DND-41 (cell line): ENCODE data around the gene TRAK1.

Experiments
- ATAC-seq: fragments of 200-7000 bp; cut with Tn5 transposase; 3 replicates; pipeline ENCODE4 v1.9.1; 2021; ENCODE audit warnings: low read depth; ENCODE audit not compliant: insufficient read depth
- DNase-seq: peaks from one replicate; pipeline ENCODE4 v3.0.0-alpha.2; 2020
- H2AFZ ChIP-seq: 2 replicates; pipeline ENCODE4 v1.6.0; 2012; ENCODE audit warnings: low read depth, low read length
- H3K27ac ChIP-seq: 2 replicates; pipeline ENCODE4 v1.5.1; 2012; ENCODE audit warnings: low read length, inconsistent platforms
- H3K27me3 ChIP-seq: fragments of 200-600 bp; sonication (generic); 2 replicates; pipeline ENCODE4 v1.6.0; 2012; ENCODE audit warnings: low read length, mild to moderate bottlenecking, inconsistent platforms; ENCODE audit not compliant: insufficient read depth, poor library complexity
- H3K36me3 ChIP-seq: 2 replicates; pipeline ENCODE4 v1.5.1; 2012; ENCODE audit warnings: low read length, inconsistent platforms; ENCODE audit not compliant: insufficient read depth
- H3K4me1 ChIP-seq: 2 replicates; pipeline ENCODE4 v1.5.1; 2012; ENCODE audit warnings: mild to moderate bottlenecking, low read length; ENCODE audit not compliant: insufficient read depth
- H3K4me2 ChIP-seq: 2 replicates; pipeline ENCODE4 v1.6.0; 2012; ENCODE audit warnings: mild to moderate bottlenecking, moderate library complexity, low read length, inconsistent platforms; ENCODE audit not compliant: insufficient read depth
- H3K4me3 ChIP-seq, 2 experiments: fragments of 200-600 bp in 1 of 2; shearing (Covaris generic) in 1 of 2; 2 replicates each; pipeline ENCODE4 v1.5.1; 2012 to 2016; ENCODE audit warnings: inconsistent platforms in 2 of 2, low read length in 2 of 2, mild to moderate bottlenecking in 2 of 2, low read depth in 1 of 2, moderate library complexity in 1 of 2
- H3K79me2 ChIP-seq: 2 replicates; pipeline ENCODE4 v1.6.0; 2012; ENCODE audit warnings: low read length, inconsistent platforms; ENCODE audit not compliant: insufficient read depth
- H3K9ac ChIP-seq: 2 replicates; pipeline ENCODE4 v1.6.0; 2012; ENCODE audit warnings: low read depth, mild to moderate bottlenecking, inconsistent platforms, low read length, moderate library complexity
- H3K9me3 ChIP-seq: 2 replicates; pipeline ENCODE4 v1.5.1; 2012; ENCODE audit warnings: low read length, moderate library complexity, mild to moderate bottlenecking, inconsistent platforms; ENCODE audit not compliant: insufficient read depth, severe bottlenecking
- H4K20me1 ChIP-seq: 2 replicates; pipeline ENCODE4 v1.6.0; 2012; ENCODE audit warnings: low read length; ENCODE audit not compliant: insufficient read depth
- EZH2 ChIP-seq: IDR thresholded peaks from 3 replicates; pipeline ENCODE4 v1.6.1; 2012; ENCODE audit warnings: borderline replicate concordance, low read depth, mild to moderate bottlenecking, moderate library complexity, low read length, inconsistent platforms; ENCODE audit not compliant: severe bottlenecking
- TF ChIP-seq, protein P1 (sequence below): IDR thresholded peaks from 2 replicates; pipeline ENCODE4 v1.5.1; 2012; ENCODE audit warnings: borderline replicate concordance, low read length, moderate library complexity, mild to moderate bottlenecking; ENCODE audit not compliant: poor library complexity, severe bottlenecking; ENCODE audit errors: extremely low read depth

TRAK1 gene

DNA sequence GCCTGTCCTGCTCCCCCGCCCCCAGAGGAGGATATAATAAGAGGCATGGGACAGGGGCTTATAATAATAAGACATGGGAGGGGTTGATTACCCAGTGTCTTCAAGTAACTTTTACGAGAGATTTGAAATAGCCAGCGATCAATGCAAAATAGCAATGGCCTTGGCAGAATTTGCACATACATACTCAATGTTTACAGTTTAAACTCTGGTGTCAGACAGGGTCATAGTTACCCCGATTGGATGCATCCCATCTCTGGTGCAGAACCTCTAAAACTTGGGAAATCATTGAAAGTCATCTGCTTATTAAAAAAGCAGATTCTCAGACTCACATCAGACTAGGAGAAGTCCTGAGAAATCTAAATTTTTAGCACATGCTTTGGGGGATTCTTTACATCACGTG, 61.0 kb downstream of the TRAK1 start:
- ATAC-seq (no peak), DNase-seq (no peak)
- no peaks in the 10 kb centered on the region for H4K20me1 ChIP-seq

DNA sequence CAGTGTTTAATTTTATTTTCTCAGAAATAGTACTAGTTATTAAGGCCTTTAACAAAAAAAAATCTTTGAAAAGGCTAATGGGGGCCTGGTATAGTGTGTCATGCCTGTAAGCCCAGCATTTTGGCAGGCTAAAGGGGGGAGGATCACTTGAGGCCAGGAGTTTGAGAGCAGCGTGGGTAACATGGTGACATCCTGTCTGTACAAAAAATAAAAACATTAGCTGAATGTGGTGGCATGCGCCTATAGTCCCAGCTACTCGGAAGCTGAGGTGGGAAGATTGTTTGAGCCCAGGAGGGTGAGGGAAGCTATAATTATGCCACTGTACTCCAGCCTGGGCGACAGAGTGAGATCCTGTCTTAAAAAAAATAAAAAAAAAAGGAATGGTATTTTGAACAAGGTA, 61.9 kb downstream of the TRAK1 start:
- H3K9me3 ChIP-seq = no peaks in the 10 kb centered on the region
- DNase-seq (no peak), ATAC-seq (no peak)
- H3K9ac ChIP-seq = no peak overlapping the region
- H4K20me1 ChIP-seq = no peaks in the 10 kb centered on the region
- no peak overlapping the region for H3K4me2 ChIP-seq
- H3K4me3 ChIP-seq = no peak overlapping the region
- H3K79me2 ChIP-seq = no peaks in the 10 kb centered on the region
- no peak overlapping the region for H3K27ac ChIP-seq
- no peaks in the 10 kb centered on the region for H3K27me3 ChIP-seq
- TF ChIP-seq EZH2 = no peak
- TF ChIP-seq, protein P1, sequence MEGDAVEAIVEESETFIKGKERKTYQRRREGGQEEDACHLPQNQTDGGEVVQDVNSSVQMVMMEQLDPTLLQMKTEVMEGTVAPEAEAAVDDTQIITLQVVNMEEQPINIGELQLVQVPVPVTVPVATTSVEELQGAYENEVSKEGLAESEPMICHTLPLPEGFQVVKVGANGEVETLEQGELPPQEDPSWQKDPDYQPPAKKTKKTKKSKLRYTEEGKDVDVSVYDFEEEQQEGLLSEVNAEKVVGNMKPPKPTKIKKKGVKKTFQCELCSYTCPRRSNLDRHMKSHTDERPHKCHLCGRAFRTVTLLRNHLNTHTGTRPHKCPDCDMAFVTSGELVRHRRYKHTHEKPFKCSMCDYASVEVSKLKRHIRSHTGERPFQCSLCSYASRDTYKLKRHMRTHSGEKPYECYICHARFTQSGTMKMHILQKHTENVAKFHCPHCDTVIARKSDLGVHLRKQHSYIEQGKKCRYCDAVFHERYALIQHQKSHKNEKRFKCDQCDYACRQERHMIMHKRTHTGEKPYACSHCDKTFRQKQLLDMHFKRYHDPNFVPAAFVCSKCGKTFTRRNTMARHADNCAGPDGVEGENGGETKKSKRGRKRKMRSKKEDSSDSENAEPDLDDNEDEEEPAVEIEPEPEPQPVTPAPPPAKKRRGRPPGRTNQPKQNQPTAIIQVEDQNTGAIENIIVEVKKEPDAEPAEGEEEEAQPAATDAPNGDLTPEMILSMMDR = no peak
- no peaks in the 10 kb centered on the region for H3K4me1 ChIP-seq
- no peaks in the 10 kb centered on the region for H3K36me3 ChIP-seq
- no peak overlapping the region for H2AFZ ChIP-seq

More for the DNA sequence above, 61.0 kb downstream of the TRAK1 start:
- Histone ChIP-seq H3K27me3 (no peaks in the 10 kb centered on the region), H3K27ac (no peak overlapping the region), H3K36me3 (no peaks in the 10 kb centered on the region), H3K79me2 (no peaks in the 10 kb centered on the region), H3K4me1 (no peaks in the 10 kb centered on the region), H3K9me3 (no peaks in the 10 kb centered on the region), H2AFZ (no peak overlapping the region), H3K4me3 (no peak overlapping the region), H3K9ac (no peak overlapping the region), H3K4me2 (no peak overlapping the region)
- no peak for TF ChIP-seq EZH2
- TF ChIP-seq, protein P1 = no peak

DNA sequence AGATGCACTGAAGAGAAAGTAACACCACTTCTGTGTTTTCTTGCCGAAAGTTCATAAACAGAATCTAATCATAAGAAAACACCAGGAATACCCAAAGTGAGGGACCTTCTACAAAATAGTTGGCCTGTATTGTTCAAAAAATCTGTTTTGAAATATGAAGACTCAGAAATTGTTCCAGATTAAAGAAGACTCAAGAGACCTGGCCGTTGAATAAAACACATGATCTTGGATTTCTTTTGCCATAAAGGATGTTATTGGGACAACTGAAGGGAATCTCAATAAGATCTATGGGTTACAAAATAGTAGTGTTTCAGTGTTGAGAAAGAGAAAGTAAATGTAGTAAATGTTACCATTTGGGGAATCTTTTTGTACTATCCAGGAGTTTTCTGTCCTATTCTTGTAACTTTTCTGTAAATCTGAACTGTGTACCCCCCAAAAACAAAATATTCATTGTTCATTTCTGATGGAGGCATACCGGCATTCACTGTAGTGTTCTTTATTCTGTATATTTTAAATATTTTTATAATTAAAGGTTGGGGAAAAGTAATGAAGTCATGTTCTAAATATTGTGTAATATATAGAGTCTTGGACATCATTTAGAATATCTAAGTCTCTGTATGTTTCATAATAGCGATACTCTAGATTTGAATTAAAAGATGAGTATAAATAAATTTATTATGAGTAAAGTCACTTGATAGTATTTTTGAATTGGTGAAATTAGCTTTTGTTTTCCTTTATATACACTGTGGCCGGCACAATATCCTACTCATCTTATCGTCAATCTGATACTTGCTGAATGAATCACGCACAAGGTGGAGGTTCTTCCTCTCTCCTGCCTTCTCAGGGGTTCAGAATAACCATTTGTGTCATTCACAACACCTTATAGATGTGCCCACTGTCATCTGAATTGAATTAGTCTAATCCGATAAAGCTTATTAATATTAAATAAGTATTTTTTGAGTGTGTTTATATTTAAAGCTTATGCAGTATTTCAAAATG, 66.7 kb downstream of the TRAK1 start:
- H3K9ac ChIP-seq = no peak overlapping the region
- DNase-seq = no peak
- no peaks in the 10 kb centered on the region for H3K36me3 ChIP-seq
- H3K4me2 ChIP-seq = no peak overlapping the region
- H3K27ac ChIP-seq = no peak overlapping the region
- no peak for ATAC-seq
- TF ChIP-seq, protein P1 = no peak
- TF ChIP-seq EZH2 = no peak
- H3K4me1 ChIP-seq = peaks cover 35% of the 10 kb centered on the region
- H3K9me3 ChIP-seq = no peaks in the 10 kb centered on the region
- H3K27me3 ChIP-seq = no peaks in the 10 kb centered on the region
- no peaks in the 10 kb centered on the region for H4K20me1 ChIP-seq
- H3K4me3 ChIP-seq = no peak overlapping the region
- H3K79me2 ChIP-seq = peaks cover 21% of the 10 kb centered on the region
- no peak overlapping the region for H2AFZ ChIP-seq
